Left cardiac atrium (tissue), 4 donors: ENCODE results near the gene CARF. TPM values are rescaled to one million over a fixed set of nuclear protein-coding genes. Genes with fewer than 3 reads are reported as not detected.
A peak's percentile ranks its signal among the peaks of the same experiment; 100 is the strongest.
"Not testable (repeated sequence)": the region's sequence is repeated elsewhere in the genome, so short reads cannot be mapped to it uniquely, and the experiment has no call there.

Experiments used
- ATAC-seq, 2 donors: fragments of 200-7000 bp; cut with Tn5 transposase; one replicate each; pipeline ENCODE4 v1.9.1; 2020; ENCODE audit warnings: mild to moderate bottlenecking in 2 of 2, moderate library complexity in 2 of 2
- DNase-seq: peaks from one replicate; pipeline ENCODE4 v3.0.0-alpha.2; 2020
- intact Hi-C, 2 donors: fragments of 100-400 bp; cut with DNase I; formaldehyde crosslinking; loops; one replicate each; pipeline versions ENCODE4 v1.14.1 to v1.15.1; 2022 to 2023
- long read RNA-seq: library from polyadenylated mRNA; unstranded; transcript quantifications from one replicate; pipeline ENCODE4 v2.0.0, GENCODE V29; 2021
- total RNA-seq, 2 donors: library from RNA; stranded (reverse); fragmentation: NEBNext Ultra II Directional; extraction: Animal tissue kit (Norgen Biotek cat#: 25700); gene quantifications; one replicate each; pipeline ENCODE4 v1.2.1, GENCODE V29; 2021
- donor health status: DM: no; HTN: yes; CAD: no.
- donor health status: DM: no; HTN: yes; CAD: no; lungs with severe emphysema.
- donor health status: DM: yes; HTN: yes; CAD: no.
- donor health status: Dilated cardiomyopathy.

CARF gene
- total RNA-seq, result 1 to 10 TPM; 6.5 to 8.0 TPM
- long read RNA-seq, full-length matches to known transcripts, result 4 of 11 reads
- long read RNA-seq, partial matches to known transcripts, result 1 of 11 reads
- long read RNA-seq, other reads (novel, unspliced or antisense), result 6 of 11 reads

DNA sequence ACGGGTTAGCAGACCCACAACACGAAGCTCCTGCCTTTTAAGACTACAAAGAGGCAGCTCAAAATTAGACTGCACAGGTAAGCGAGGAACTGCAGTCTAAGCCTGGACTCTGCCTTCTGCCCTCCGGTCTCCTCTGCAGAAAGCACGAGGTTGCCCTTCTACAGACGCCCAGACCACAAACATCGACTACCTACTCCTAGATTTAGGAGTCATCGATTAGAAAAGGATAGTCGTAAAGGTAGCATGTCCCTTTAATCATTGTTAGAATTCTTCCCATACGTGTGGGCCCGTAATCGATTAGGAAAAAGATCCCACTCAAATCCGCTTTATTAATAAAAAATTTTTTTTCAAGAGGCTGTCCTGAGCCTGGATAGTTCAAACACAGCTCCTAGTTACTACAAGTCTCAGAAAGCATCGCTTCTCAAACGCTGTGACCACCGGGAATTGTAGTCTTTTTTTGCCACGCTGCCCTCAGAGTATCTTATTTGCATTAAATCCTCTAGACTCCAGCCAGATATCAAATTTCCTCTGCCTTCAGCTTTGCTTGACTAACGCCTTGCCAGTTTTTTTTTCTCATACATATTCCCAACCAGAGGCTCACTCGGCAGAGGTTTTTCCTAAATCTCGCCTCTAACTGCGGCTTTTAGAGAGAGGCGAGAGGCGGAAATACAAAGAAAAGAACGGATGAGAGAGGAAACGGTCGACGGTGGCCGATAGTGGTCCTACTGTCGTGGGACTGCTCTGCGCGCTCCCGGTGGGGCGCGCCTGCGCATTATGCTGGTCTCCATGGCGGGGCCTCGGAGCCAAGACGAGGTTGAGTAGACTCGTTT, at the start of gene CARF, which contains the start of gene WDR12:
Gene CARF (plus strand): TSS at position 764 of the 830 bp plus-strand sequence. CDS start 29,628 bp downstream, outside the sequence.
Gene WDR12 (minus strand): TSS at position 162 of the 830 bp plus-strand sequence. CDS start 197 bp downstream, outside the sequence.
- intact Hi-C loops, result no loop called here
- peak; percentile 98 for ATAC-seq
- DNase-seq, result peak; percentile 97

- DNase-seq (peak; percentile 57), ATAC-seq (peak; percentile 86 to 92)
- intact Hi-C loops, result loop anchor here in 1 of 2 donors (2.0 kb wide), 1 partner anchor 282 kb away; no protein-coding TSS in a partner anchor
Measured at GRCh38 chr2:202870431-202871299, 41.4 kb upstream of the CARF start.

DNA sequence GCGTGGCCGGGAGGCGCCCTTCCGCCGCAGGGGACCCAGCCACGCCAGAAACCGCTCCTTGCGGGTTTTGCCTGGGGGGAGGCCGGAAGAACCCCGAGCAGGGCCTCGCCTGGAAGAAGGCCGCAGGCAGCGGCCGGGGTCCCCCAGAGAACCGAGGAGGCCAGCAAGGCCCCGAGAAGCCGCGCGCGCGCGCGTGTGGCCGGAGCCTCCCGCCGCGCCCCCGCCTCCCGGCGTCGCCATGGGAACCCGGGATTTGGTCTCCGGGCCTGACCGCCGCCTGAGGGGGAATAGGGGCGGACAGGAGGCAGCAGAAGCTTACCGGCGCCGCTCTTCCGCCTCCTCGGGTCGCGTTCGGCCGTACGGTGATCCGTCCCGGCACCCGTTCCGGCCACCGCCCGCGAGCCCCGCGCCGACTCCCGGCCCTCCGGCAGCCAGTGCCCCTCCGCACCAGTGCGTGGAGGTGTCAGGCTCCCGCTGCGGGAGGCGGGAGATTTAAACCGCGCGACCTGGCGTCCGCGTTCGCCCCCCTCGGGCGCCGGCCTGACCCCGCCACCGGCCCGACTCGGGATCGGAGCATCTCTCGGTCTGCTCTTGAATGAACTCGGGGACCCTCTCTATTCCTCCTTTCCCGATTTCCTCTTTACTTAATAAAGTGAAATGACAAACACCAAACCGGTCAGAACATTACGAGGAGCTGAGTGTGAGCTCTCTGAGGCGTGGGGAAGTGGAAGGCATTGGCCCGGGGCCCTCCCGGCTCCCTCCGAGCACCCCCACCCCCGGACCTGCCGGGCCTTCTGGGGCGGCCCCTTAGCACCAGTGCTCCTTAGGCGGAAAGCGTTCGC, 40.6 kb upstream of the CARF start, which contains the start of gene ICA1L:
Gene ICA1L (minus strand): TSS at position 467 of the 842 bp plus-strand sequence. CDS start 42,757 bp downstream, outside the sequence.
- DNase-seq (peak; percentile 79), ATAC-seq (peak; percentile 89 to 96)
- intact Hi-C loops, result loop anchor here in 1 of 2 donors (2.0 kb wide), 1 partner anchor 283 kb away; no protein-coding TSS in a partner anchor

GRCh38 chr2:202877699-202878098, 34.4 kb upstream of the CARF start:
- intact Hi-C loops, result no loop called here
- DNase-seq, result no peak
- no peak for ATAC-seq

DNA sequence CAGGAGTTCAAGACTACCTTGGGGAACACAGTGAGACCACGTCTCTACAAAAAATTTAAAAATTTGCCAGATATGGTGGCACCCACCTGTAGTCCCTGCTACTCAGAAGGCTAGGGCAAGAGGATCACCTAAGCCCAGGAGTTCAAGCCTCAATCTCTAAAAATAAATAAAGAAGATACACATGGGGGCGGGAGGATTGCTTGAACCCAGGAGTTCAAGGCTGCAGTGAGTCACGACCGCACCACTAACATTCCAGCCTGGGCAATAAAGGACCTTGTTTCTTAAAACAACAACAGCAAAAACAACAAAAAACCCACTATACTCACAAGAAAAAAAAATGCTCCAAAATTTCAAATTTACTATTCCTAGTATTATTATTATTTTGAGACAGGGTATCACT, 30.5 kb upstream of the CARF start:
- no peak for DNase-seq
- intact Hi-C loops, result no loop called here
- no peak for ATAC-seq

GRCh38 chr2:202883987-202884675, 27.9 kb upstream of the CARF start:
- no peak for DNase-seq
- intact Hi-C loops, result no loop called here
- no peak for ATAC-seq

- intact Hi-C loops, result no loop called here
- ATAC-seq, result peak; percentile 33 to 90
- no peak for DNase-seq
Measured at GRCh38 chr2:202885190-202885589, 26.9 kb upstream of the CARF start.

DNA sequence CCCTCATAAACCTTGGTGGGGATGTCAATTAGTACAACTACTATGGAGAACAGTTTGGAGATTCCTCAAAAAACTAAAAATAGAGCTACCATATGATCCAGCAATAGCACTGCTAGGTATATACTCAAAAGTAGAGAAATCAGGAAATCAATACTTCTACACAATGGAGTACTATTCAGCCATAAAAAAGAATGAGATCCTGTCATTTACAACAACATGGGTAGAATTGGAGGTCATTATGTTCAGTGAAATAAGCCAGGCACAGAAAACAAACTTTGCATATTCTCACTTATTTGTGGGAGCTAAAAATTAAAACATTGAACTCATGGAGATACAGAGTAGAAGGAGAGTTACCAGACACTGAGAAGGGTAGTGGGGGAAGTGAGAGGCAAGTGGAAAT, 6.6 kb upstream of the CARF start:
- DNase-seq, intact Hi-C loops, ATAC-seq: not testable (repeated sequence)

DNA sequence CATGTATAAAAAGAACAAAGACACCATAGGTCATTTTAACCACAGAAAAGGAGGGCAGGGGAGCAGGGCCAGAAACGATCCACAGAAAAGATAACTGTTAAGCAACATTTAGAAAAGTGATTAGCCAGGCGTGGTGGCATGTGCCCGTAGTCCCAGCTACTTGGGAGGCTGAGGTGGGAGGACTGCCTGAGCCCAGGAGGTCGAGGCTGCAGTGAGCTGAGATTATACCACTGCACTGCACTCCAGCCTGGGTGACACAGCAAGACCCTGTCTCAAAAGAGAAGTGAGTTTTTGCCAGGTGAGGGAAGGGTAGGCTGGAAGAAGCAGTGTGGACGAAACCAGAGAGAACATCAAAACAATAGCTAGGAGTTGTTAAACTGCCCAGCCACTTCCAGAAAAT, 3.9 kb upstream of the CARF start:
- intact Hi-C loops, result no loop called here
- no peak for ATAC-seq
- DNase-seq, result no peak

DNA sequence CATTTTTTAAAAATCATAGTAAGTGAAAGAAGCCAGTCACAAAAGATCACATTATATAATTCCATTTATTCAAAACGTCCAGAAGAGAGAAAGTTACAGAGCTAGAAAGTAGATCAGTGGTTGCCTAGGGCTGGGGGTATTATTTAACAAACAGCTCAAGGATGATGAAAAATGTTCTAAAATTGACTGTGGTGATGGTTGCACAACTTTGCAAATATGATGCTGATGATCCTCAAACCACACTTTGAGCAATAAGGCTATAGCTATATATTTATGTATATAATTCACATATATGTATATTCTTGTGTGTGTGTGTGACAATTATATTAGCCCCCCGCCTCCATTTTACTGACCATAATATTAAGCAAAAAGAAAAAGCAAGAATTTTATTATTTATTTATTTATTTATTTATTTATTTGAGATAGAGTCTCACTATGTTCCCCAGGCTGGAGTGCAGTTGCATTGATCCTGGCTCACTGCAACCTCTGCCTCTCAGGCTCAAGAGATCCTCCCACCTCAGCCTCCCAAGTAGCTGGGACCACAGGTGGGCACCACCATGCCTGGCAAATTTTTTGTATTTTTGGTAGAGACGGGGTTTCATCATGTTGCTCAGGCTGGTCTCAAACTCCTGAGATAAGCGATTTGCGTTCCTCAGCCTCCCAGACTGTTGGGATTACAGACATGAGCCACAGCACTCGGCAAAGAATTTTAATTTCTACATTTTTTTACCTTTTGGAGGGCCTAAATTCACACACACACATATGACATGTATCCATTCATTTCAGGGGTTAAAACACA, 2.5 kb upstream of the CARF start:
- DNase-seq, result no peak
- ATAC-seq, result no peak
- intact Hi-C loops, result no loop called here

- DNase-seq, intact Hi-C loops, ATAC-seq: not testable (repeated sequence)
Measured at GRCh38 chr2:202910250-202910649, 1.8 kb upstream of the CARF start.

- intact Hi-C loops, result no loop called here
- ATAC-seq (no peak), DNase-seq (no peak)
Measured at GRCh38 chr2:202910698-202911097, 1.4 kb upstream of the CARF start.

DNA sequence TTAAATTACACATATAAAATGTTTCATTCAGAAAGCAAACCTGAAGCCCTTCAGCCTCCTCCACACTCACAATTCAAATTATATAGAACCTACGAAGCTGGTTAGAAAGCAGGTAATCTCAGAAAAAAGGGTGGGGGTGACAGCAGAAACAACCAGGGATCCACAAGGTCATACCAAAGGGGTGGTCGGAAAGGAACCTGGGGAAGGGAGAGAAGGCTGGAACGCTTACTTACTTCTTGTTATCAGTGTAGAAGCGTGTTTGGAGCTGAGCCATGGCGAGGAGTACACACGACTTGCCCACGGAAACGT, 918 bp upstream of the CARF start:
- ATAC-seq, result no peak
- intact Hi-C loops, result no loop called here
- no peak for DNase-seq

DNA sequence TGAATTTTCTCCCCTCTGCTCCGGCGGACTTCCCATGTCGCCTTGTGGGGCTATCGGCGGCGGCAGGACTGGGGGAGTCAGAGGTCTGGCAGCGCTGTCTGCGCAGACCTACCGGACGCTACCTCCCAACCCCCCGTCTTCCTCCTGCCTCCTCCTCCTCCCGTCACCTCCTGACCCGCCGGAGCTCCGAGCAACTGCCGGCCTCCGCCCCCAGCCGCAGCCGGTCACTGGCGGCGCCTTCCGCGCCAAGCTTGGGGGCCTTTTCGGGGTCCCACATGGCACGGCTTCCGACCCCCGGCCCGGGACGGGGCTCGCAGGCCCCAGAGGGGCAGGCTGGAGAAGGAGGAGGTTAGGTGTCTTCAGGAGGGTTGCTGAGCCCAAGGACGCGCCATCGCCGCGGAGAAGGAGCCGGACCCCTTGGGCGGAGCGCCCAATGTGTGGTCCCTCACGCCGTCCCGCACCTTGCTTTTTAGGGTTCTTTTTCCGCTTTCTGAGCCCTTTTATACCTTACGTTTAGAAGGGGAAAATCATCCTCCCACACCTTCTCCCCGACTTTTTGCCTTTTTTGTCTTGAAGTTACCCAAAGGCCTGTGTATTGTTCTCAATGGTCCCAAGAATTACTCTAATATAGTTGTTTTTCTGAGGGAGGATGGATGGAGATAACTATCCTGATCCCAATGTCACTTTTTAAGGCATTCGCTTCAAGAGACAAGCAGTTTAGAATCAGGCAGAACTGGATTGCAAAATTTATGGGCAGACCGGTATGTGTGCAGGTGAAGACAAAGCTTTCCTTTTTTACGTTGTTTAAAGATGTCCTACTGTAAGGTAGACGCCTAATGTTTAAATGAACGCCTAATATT, 497 bp downstream of the CARF start:
- intact Hi-C loops, DNase-seq: not testable (repeated sequence)
- ATAC-seq, result peak; percentile 82 to 90

DNA sequence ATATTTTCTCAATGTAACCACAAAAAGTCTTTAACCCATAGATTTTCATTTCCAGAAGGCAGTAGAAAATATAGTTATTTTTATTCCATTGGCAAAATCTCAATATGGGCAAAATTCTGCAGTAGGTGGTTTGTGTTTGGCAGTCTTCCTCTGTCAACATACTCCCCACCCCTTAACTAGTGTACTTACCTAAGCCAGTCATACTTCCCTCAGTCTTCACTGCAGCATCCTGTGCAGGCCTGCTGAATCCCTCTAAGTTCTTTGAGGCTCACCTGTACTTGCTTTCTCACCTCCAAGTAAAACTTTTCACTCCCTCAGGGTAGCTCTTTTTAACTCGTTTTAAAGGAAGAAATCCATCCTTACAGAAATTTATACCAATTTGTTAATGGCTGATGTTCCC, 6.8 kb downstream of the CARF start:
- DNase-seq, result no peak
- intact Hi-C loops, result no loop called here
- no peak for ATAC-seq

- intact Hi-C loops, result no loop called here
- DNase-seq (no peak), ATAC-seq (peak in 1 of 2 donors; percentile 73)
Measured at GRCh38 chr2:202932425-202933138, 20.5 kb downstream of the CARF start.
